H7 (cell line): Measurements from ENCODE around the gene MYL3. TPM values are rescaled to one million over a fixed set of nuclear protein-coding genes. Genes with fewer than 3 reads are reported as not detected.

ENCODE experiments used
- DNase-seq: peaks from one replicate; pipeline ENCODE4 v3.0.0; 2012
- H3K27me3 ChIP-seq: 2 replicates; pipeline ENCODE4 v1.6.0; 2011; ENCODE audit warnings: mild to moderate bottlenecking, low read length; ENCODE audit not compliant: control insufficient read depth, insufficient read depth
- H3K36me3 ChIP-seq: replicated peaks from 2 replicates; pipeline ENCODE4 v1.5.1; 2011; ENCODE audit warnings: low read length; ENCODE audit not compliant: control insufficient read depth, insufficient read depth
- H3K4me3 ChIP-seq: 2 replicates; pipeline ENCODE4 v1.5.1; 2011; ENCODE audit warnings: low read depth, mild to moderate bottlenecking, control low read depth, low read length, moderate library complexity; ENCODE audit not compliant: insufficient read depth
- total RNA-seq: library from RNA; depleted of rRNA; stranded (reverse); fragments of >200 nt; shearing (Covaris generic); gene quantifications from 2 replicates; pipeline ENCODE4 v1.2.3, GENCODE V29; 2014

MYL3 gene
- total RNA-seq, 1 experiment from 2014 or later: 3.0 TPM

GRCh38 chr3:46846624-46847542, 16.4 kb downstream of the MYL3 start:
- no peak overlapping the region for H3K4me3 ChIP-seq
- DNase-seq: peak; percentile 38

GRCh38 chr3:46845860-46846623, 17.2 kb downstream of the MYL3 start:
- Histone ChIP-seq H3K27me3 (peaks cover 9% of the 10 kb centered on the region), H3K4me3 (peak overlapping the region; percentile 52), H3K36me3 (no peaks in the 10 kb centered on the region)
- DNase-seq: peak; percentile 97

More at GRCh38 chr3:46846624-46847542, 16.4 kb downstream of the MYL3 start:
- Histone ChIP-seq H3K36me3 (no peaks in the 10 kb centered on the region), H3K27me3 (peaks cover 9% of the 10 kb centered on the region)

- H3K27me3 ChIP-seq: peaks cover 9% of the 10 kb centered on the region
- DNase-seq: peak; percentile 87
- no peaks in the 10 kb centered on the region for H3K36me3 ChIP-seq
- H3K4me3 ChIP-seq: peak overlapping the region; percentile 52
Measured at GRCh38 chr3:46845397-46845859, 17.8 kb downstream of the MYL3 start.

- DNase-seq: peak; percentile 67
- Histone ChIP-seq H3K4me3 (peak overlapping the region; percentile 52), H3K36me3 (no peaks in the 10 kb centered on the region), H3K27me3 (peaks cover 9% of the 10 kb centered on the region)
Measured at GRCh38 chr3:46844881-46845312, 18.3 kb downstream of the MYL3 start.

- Histone ChIP-seq H3K4me3 (no peak overlapping the region), H3K36me3 (no peaks in the 10 kb centered on the region), H3K27me3 (peaks cover 9% of the 10 kb centered on the region)
- peak; percentile 43 for DNase-seq
Measured at GRCh38 chr3:46844397-46844796, 18.8 kb downstream of the MYL3 start.

GRCh38 chr3:46843508-46843907, 19.7 kb downstream of the MYL3 start:
- H3K4me3 ChIP-seq: no peak overlapping the region
- DNase-seq: no peak
- H3K27me3 ChIP-seq: peaks cover 9% of the 10 kb centered on the region
- H3K36me3 ChIP-seq: no peaks in the 10 kb centered on the region

- no peak for DNase-seq
- no peak overlapping the region for H3K4me3 ChIP-seq
- H3K36me3 ChIP-seq: no peaks in the 10 kb centered on the region
- H3K27me3 ChIP-seq: no peaks in the 10 kb centered on the region
Measured at GRCh38 chr3:46840491-46840890, 22.8 kb downstream of the MYL3 start.

GRCh38 chr3:46838301-46838700, 24.9 kb downstream of the MYL3 start:
- H3K36me3 ChIP-seq: no peaks in the 10 kb centered on the region
- no peak overlapping the region for H3K4me3 ChIP-seq
- DNase-seq: no peak
- no peaks in the 10 kb centered on the region for H3K27me3 ChIP-seq

GRCh38 chr3:46835491-46835890, 27.8 kb downstream of the MYL3 start:
- Histone ChIP-seq H3K27me3 (no peaks in the 10 kb centered on the region), H3K4me3 (no peak overlapping the region), H3K36me3 (no peaks in the 10 kb centered on the region)

GRCh38 chr3:46835054-46835453, 28.2 kb downstream of the MYL3 start:
- H3K27me3 ChIP-seq: no peaks in the 10 kb centered on the region
- no peak for DNase-seq
- no peaks in the 10 kb centered on the region for H3K36me3 ChIP-seq
- H3K4me3 ChIP-seq: no peak overlapping the region

More at GRCh38 chr3:46835491-46835890, 27.8 kb downstream of the MYL3 start:
- no peak for DNase-seq

GRCh38 chr3:46833346-46834300, 29.6 kb downstream of the MYL3 start:
- peak; percentile 48 for DNase-seq
- Histone ChIP-seq H3K4me3 (no peak overlapping the region), H3K36me3 (no peaks in the 10 kb centered on the region), H3K27me3 (no peaks in the 10 kb centered on the region)

GRCh38 chr3:46831841-46832240, 31.4 kb downstream of the MYL3 start:
- Histone ChIP-seq H3K4me3 (no peak overlapping the region), H3K27me3 (no peaks in the 10 kb centered on the region), H3K36me3 (no peaks in the 10 kb centered on the region)
- no peak for DNase-seq

- no peaks in the 10 kb centered on the region for H3K27me3 ChIP-seq
- no peaks in the 10 kb centered on the region for H3K36me3 ChIP-seq
- H3K4me3 ChIP-seq: no peak overlapping the region
- DNase-seq: no peak
Measured at GRCh38 chr3:46831316-46831715, 31.9 kb downstream of the MYL3 start.

GRCh38 chr3:46830801-46831200, 32.4 kb downstream of the MYL3 start:
- DNase-seq: no peak
- Histone ChIP-seq H3K4me3 (no peak overlapping the region), H3K36me3 (no peaks in the 10 kb centered on the region), H3K27me3 (no peaks in the 10 kb centered on the region)
